Sigmoid colon (tissue), 3 donors: ENCODE data around the gene RANBP17.

Experiments used
- CTCF ChIP-seq, 4 experiments: fragments of 450-650 bp in 3 of 4; fragments of 200-600 bp in 1 of 4; IDR thresholded peaks; one replicate each; pipeline ENCODE4 v1.5.1; 2016 to 2019; ENCODE audit warnings: antibody characterized with exemption in 4 of 4, mild to moderate bottlenecking in 3 of 4, moderate library complexity in 2 of 4
- POLR2A ChIP-seq, 2 donors: fragments of 450-650 bp; IDR thresholded peaks; one replicate each; pipeline ENCODE4 v1.6.1; 2016; ENCODE audit warnings: antibody characterized with exemption in 2 of 2, mild to moderate bottlenecking in 2 of 2, moderate library complexity in 2 of 2

GRCh38 chr5:171261904-171262303, 400.1 kb downstream of the RANBP17 start:
- TF ChIP-seq CTCF (IDR thresholded peaks at IDR 0.05) (no peak), POLR2A (IDR thresholded peaks at IDR 0.05) (no peak)
